Measurements from ENCODE around the gene BICDL2.

The BICDL2 gene

DNA sequence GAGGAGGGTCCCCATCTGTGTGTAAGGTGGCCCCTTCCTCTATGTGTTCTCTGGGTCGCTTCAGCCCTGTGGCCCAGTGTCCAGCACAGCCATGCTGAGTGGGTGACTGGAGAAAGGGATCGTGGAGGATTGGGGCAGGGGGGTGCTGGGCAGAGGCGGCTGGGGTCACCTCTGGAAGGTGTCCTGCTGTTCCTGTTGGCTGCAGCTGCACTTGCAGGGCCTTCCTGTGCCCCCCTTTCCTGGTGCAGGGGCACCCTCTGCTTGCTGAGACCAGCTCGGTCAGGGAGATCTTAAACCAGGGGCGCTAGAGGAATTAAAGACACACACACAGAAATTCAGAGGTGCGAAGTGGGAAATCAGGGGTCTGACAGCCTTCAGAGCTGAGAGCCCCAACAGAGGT, 39.8 kb upstream of the BICDL2 start:
- TF ChIP-seq SIN3A (IDR thresholded peaks at IDR 0.05; ENCODE audit: borderline replicate concordance, insufficient read depth, low read length): no peak
- TF ChIP-seq REST (IDR thresholded peaks at IDR 0.05; ENCODE audit: insufficient read depth in 1 of 2, low read depth in 2 of 2, low read length in 2 of 2): no peak
- TF ChIP-seq FOXP2 (optimal IDR thresholded peaks at IDR 0.05; ENCODE audit: borderline replicate concordance, extremely low read depth, extremely low read length, insufficient read depth): no peak
- no peak for TF ChIP-seq POLR2AphosphoS5 (IDR thresholded peaks at IDR 0.05; ENCODE audit: low read depth, low read length)
- no peak for TF ChIP-seq TAF1 (IDR thresholded peaks at IDR 0.05; ENCODE audit: borderline replicate concordance, insufficient read depth, low read length)

GRCh38 chr16:3075523-3075915, 38.8 kb upstream of the BICDL2 start:
- TF ChIP-seq REST (IDR thresholded peaks at IDR 0.05; ENCODE audit: insufficient read depth in 1 of 2, low read depth in 2 of 2, low read length in 2 of 2): no peak

- TF ChIP-seq TAF1 (IDR thresholded peaks at IDR 0.05; ENCODE audit: borderline replicate concordance, insufficient read depth, low read length): no peak
- TF ChIP-seq FOXP2 (optimal IDR thresholded peaks at IDR 0.05; ENCODE audit: borderline replicate concordance, extremely low read depth, extremely low read length, insufficient read depth): no peak
- no peak for TF ChIP-seq SIN3A (IDR thresholded peaks at IDR 0.05; ENCODE audit: borderline replicate concordance, insufficient read depth, low read length)
- TF ChIP-seq POLR2AphosphoS5 (IDR thresholded peaks at IDR 0.05; ENCODE audit: low read depth, low read length): no peak
- TF ChIP-seq REST (IDR thresholded peaks at IDR 0.05; ENCODE audit: insufficient read depth in 1 of 2, low read depth in 2 of 2, low read length in 2 of 2): no peak
Measured at GRCh38 chr16:3074860-3075522, 38.2 kb upstream of the BICDL2 start.

DNA sequence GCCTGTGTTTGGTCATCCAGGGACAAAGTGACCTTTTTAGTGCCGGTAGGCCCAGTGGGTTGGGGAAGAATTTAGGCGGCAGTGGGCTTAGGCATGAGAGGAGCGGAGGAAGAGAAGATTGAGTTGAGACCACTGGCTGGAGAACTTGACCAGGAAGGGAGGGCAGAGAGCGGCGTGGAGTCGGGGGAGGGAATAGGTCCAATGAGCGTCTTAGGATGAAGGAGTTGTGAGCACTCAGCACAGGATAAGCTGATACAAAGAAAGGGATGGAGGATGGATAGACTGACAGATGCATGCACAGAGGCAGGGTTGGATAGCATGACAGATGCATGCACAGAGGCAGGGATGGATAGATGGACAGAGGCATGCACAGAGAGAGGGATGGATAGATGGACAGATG, 36.7 kb upstream of the BICDL2 start:
- TF ChIP-seq SIN3A (IDR thresholded peaks at IDR 0.05; ENCODE audit: borderline replicate concordance, insufficient read depth, low read length): no peak
- no peak for TF ChIP-seq REST (IDR thresholded peaks at IDR 0.05; ENCODE audit: insufficient read depth in 1 of 2, low read depth in 2 of 2, low read length in 2 of 2)
- TF ChIP-seq TAF1 (IDR thresholded peaks at IDR 0.05; ENCODE audit: borderline replicate concordance, insufficient read depth, low read length): no peak
- TF ChIP-seq POLR2AphosphoS5 (IDR thresholded peaks at IDR 0.05; ENCODE audit: low read depth, low read length): no peak
- no peak for TF ChIP-seq FOXP2 (optimal IDR thresholded peaks at IDR 0.05; ENCODE audit: borderline replicate concordance, extremely low read depth, extremely low read length, insufficient read depth)

GRCh38 chr16:3071655-3072054, 34.9 kb upstream of the BICDL2 start:
- TF ChIP-seq REST (IDR thresholded peaks at IDR 0.05; ENCODE audit: insufficient read depth in 1 of 2, low read depth in 2 of 2, low read length in 2 of 2) (no peak), SIN3A (IDR thresholded peaks at IDR 0.05; ENCODE audit: borderline replicate concordance, insufficient read depth, low read length) (no peak), FOXP2 (optimal IDR thresholded peaks at IDR 0.05; ENCODE audit: borderline replicate concordance, extremely low read depth, extremely low read length, insufficient read depth) (no peak), POLR2AphosphoS5 (IDR thresholded peaks at IDR 0.05; ENCODE audit: low read depth, low read length) (no peak), TAF1 (IDR thresholded peaks at IDR 0.05; ENCODE audit: borderline replicate concordance, insufficient read depth, low read length) (no peak)

Data from PFSK-1 (cell line).